ENCODE results near the gene FOXO3.

DNA sequence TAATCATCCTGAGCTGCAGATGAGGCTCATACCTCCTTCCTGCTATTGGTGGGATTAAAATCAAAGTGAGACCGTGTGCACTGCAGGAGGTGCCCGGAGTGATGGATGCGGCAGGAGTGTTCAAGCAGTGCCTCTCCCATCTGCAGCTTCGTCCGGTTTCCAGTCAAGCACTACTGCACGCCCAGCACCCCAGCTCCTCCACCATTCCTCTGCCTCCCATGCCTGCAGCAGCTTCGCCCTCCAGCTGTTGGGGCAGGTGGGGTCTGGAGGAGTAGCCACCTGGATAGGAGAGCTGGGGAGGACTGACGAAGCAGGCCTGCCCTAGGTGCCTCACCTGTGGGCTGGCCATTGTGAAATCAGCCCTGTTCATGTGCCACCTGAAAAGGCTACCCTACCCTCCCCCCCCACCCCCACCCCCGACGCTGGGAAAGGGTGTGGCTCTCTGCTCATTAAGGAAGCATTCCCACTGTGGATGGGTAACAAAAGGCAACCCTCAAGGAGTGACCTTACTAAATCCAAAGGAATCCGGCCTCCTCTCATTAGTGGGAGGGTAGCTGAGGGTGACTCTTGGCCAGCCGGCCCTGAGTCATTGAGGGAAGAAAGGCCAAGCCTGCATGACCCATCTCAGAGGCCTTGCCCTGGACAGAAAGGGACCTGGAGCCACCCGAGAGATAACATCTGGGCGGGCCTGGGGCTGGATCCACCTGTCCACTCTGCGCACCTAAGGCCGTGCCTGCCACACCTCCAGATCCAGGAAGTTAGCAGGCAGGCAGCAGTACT is 171.6 kb downstream of the FOXO3 start:
- TF ChIP-seq, protein P1, sequence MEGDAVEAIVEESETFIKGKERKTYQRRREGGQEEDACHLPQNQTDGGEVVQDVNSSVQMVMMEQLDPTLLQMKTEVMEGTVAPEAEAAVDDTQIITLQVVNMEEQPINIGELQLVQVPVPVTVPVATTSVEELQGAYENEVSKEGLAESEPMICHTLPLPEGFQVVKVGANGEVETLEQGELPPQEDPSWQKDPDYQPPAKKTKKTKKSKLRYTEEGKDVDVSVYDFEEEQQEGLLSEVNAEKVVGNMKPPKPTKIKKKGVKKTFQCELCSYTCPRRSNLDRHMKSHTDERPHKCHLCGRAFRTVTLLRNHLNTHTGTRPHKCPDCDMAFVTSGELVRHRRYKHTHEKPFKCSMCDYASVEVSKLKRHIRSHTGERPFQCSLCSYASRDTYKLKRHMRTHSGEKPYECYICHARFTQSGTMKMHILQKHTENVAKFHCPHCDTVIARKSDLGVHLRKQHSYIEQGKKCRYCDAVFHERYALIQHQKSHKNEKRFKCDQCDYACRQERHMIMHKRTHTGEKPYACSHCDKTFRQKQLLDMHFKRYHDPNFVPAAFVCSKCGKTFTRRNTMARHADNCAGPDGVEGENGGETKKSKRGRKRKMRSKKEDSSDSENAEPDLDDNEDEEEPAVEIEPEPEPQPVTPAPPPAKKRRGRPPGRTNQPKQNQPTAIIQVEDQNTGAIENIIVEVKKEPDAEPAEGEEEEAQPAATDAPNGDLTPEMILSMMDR (conservative IDR thresholded peaks at IDR 0.05 in 1 of 2, IDR thresholded peaks at IDR 0.05 in 1 of 2; ENCODE audit: extremely low read depth in 1 of 2, insufficient read depth in 1 of 2, low read depth in 1 of 2, low read length in 2 of 2): no peak
- TF ChIP-seq EZH2 (IDR thresholded peaks at IDR 0.05; ENCODE audit: borderline replicate concordance, low read length): no peak

Measured in mammary epithelial cell (primary cell).